T-helper 1 cell treated with Interleukin-12 subunit alpha and Interleukin-12 subunit beta and Interleukin-4 antibody, amounts not matched to agents 30 μg/mL and 1 μg/mL, for 36 hours (primary cell): ENCODE data around the gene KRT20.

Experiments used
- H3K27ac Mint-ChIP-seq: one replicate; pipeline ENCODE4 v1.8.0; 2021; ENCODE audit warnings: mild to moderate bottlenecking, mixed read lengths
- H3K27me3 Mint-ChIP-seq: one replicate; pipeline ENCODE4 v1.8.0; 2021; ENCODE audit warnings: low read depth, mixed read lengths
- H3K36me3 Mint-ChIP-seq: one replicate; pipeline ENCODE4 v1.8.0; 2021; ENCODE audit warnings: low read depth, mixed read lengths
- H3K4me1 Mint-ChIP-seq: one replicate; pipeline ENCODE4 v1.8.0; 2021; ENCODE audit warnings: low read depth, mixed read lengths
- H3K4me3 Mint-ChIP-seq: one replicate; pipeline ENCODE4 v1.8.0; 2021; ENCODE audit warnings: mild to moderate bottlenecking, moderate library complexity, mixed read lengths
- H3K9me3 Mint-ChIP-seq: one replicate; pipeline ENCODE4 v1.8.0; 2021; ENCODE audit warnings: mixed read lengths

KRT20 gene

DNA sequence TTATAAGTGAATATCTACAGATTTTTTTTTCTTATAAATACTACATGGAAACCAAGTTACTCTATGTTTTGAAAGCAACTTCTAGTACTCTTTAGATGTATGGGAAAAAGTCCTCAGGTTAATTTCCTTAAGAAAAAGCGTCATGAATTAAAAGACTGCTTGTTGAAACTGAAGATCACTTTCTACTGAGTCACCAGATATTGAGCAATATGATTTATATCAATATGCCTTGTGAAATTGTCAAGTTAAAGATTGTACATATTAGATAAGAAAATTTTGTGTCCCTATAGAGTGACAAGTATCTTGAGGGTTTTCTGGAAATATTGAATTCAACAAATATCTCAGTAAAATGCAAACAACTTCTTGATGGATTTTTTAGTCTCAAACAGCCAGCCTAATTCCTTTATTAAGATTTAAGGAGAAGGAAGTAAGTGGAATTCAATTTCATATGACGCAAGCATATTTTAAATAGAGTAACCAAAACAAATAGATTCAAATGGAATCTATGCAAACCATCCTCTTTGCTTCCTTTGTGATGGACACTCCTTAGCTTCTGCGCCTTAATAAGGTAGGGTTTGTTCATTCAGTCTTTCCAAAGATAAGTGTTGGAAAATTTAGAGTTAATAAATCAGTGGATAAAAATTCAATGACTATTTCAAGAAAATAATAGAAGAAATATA lies 34.6 kb downstream of the KRT20 start:
- no peak overlapping the region for H3K27ac Mint-ChIP-seq
- no peaks in the 10 kb centered on the region for H3K9me3 Mint-ChIP-seq
- no peak overlapping the region for H3K4me3 Mint-ChIP-seq
- peaks cover 36% of the 10 kb centered on the region for H3K27me3 Mint-ChIP-seq
- H3K4me1 Mint-ChIP-seq, result no peaks in the 10 kb centered on the region
- H3K36me3 Mint-ChIP-seq, result no peaks in the 10 kb centered on the region

DNA sequence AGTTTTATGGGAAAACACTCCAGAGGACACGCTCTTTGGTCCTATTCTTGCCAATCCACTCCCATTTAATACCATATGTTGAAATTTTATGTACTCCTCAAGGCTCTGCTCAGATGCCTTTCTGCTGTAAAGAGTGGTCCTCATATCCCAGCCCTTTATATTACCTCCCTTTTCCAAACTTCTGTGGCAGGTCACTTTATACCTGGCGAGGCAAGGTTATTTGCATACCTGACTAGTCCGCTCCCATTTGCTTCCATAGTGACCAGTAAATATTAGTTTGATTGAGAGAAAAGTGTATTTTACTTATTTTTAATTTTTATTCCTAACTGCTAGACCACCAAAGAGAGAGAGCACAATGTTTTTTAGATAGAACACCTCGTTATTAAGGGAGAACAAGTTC lies 35.3 kb downstream of the KRT20 start:
- Mint-ChIP-seq H3K9me3 (no peaks in the 10 kb centered on the region), H3K4me1 (no peaks in the 10 kb centered on the region), H3K27me3 (peaks cover 40% of the 10 kb centered on the region), H3K36me3 (no peaks in the 10 kb centered on the region), H3K27ac (no peak overlapping the region), H3K4me3 (no peak overlapping the region)

DNA sequence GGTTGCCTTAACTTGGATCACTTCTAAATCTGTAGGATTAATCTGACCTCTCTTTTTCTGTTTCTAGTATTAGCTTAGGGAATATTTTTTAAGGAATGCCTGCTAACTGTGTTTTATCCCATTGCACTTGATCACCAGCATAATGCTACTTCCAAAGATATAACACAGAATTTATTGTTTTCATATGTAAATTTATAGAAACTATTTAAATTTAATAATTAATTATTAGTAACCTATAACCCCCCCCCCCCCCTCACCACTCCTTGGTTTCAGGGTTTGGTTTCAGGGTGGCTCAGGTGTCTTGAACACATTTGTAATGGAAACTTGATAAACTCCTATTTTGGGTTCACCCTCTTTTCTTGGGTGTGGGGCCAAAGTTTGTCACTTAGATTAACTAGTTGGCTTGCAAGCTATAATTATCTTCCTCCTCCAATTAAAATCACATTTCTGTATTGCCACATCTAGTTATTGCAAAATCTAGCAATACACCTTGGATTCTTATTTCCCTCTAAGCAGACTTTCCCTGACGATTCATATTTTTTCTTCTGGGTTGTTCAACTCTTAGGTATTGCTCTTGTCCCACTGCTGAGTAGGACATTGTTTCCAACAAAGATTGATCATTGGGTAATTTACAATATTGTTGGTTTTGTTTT lies 36.3 kb downstream of the KRT20 start:
- no peak overlapping the region for H3K4me3 Mint-ChIP-seq
- H3K27me3 Mint-ChIP-seq, result peaks cover 43% of the 10 kb centered on the region
- no peaks in the 10 kb centered on the region for H3K9me3 Mint-ChIP-seq
- no peaks in the 10 kb centered on the region for H3K4me1 Mint-ChIP-seq
- H3K27ac Mint-ChIP-seq, result no peak overlapping the region
- H3K36me3 Mint-ChIP-seq, result no peaks in the 10 kb centered on the region

DNA sequence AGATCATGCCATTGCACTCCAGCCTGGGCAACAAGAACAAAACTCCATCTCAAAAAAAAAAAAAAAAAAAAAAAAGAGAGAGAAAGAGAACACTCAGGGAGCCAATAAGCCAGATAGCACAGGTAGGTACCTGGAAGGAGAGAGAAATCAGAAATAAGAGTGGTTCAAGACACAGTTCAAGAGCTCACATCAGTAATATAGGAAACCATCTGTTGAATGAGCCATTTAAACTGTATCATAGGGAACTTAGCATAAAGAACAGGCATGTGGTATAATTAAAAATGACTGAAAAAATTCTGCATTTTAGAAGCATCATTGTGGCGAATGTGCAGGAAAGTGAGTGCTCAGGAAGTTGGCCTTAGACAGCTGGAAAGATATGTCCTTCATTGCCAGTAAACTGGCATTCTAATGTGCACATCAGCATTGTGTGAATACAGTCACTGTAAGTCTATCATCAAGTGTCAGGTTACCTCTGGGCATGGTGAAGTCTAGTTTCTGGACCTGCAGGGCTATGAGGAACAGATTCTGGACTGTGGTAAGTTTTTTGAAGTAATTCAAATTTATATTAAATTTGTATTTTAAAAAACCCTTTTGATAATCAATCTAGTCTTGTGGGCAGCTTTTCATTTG lies 38.4 kb downstream of the KRT20 start:
- no peak overlapping the region for H3K27ac Mint-ChIP-seq
- no peak overlapping the region for H3K4me3 Mint-ChIP-seq
- peaks cover 33% of the 10 kb centered on the region for H3K27me3 Mint-ChIP-seq
- no peaks in the 10 kb centered on the region for H3K36me3 Mint-ChIP-seq
- H3K4me1 Mint-ChIP-seq, result no peaks in the 10 kb centered on the region
- H3K9me3 Mint-ChIP-seq, result no peaks in the 10 kb centered on the region

DNA sequence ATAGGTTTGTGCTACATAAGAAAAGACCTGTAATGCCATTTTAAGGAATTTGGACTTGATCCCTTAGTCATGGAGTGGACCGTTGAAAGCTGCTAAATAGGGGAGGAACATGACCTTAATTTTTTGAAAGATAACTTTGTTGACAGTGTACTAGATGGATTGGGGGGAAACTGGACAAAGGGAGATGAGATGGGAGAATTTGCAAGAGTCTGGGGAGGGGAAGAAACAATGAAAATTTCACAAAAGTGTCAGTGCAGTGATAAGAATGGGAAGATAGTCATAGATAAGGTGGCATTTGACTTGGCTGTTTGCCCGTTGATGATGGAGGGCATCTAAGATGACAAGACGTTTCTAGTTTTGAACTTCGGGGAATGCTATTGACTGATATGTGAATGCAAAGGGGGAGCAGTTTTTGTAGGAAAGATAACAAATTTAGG lies 40.4 kb downstream of the KRT20 start:
- H3K27me3 Mint-ChIP-seq, result peaks cover 21% of the 10 kb centered on the region
- H3K4me3 Mint-ChIP-seq, result no peak overlapping the region
- H3K27ac Mint-ChIP-seq, result no peak overlapping the region
- H3K36me3 Mint-ChIP-seq, result no peaks in the 10 kb centered on the region
- no peaks in the 10 kb centered on the region for H3K4me1 Mint-ChIP-seq
- no peaks in the 10 kb centered on the region for H3K9me3 Mint-ChIP-seq

DNA sequence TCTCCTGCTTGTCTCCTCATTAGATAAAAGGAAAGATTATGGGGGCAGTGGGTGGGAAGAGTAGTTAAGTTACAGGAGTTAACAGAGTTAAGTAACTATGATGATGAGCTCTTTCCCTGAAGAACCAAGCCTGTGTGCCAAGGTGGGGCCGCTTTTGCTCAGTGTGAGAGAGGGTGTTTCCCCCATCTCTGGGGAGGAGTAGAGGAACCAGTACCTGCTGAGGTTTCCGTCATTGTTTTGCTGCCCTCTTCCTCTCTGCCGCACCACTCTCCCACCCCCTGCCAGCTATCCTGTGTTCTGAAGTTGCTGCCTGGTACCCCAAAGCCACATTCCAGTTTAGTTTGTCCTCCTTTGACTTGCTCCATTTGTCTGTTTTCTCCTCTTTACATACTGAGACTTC lies 41.8 kb downstream of the KRT20 start:
- Mint-ChIP-seq H3K4me3 (no peak overlapping the region), H3K27ac (no peak overlapping the region), H3K36me3 (no peaks in the 10 kb centered on the region), H3K27me3 (peaks cover 27% of the 10 kb centered on the region), H3K4me1 (no peaks in the 10 kb centered on the region), H3K9me3 (no peaks in the 10 kb centered on the region)

DNA sequence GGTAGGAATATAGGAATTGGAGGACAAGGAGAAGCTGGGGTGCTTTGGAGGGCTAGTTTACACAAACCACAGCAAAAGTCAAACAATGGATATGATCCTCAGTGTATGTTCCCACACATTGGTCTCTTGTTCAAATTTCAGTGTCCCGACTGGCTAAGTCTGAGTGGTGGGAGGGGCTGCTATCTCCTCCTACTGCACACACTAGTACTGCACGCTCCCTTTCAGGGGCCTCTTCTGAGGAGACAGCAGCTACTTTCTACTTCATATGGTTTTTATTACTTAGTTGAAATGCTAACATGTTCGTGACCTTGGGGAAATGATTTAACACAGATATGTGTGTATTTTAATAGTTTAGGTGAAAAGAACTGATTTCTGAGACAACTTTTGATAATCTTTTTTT lies 43.8 kb downstream of the KRT20 start:
- H3K4me1 Mint-ChIP-seq, result no peaks in the 10 kb centered on the region
- no peaks in the 10 kb centered on the region for H3K36me3 Mint-ChIP-seq
- no peak overlapping the region for H3K4me3 Mint-ChIP-seq
- H3K27ac Mint-ChIP-seq, result no peak overlapping the region
- peaks cover 27% of the 10 kb centered on the region for H3K27me3 Mint-ChIP-seq
- no peaks in the 10 kb centered on the region for H3K9me3 Mint-ChIP-seq

DNA sequence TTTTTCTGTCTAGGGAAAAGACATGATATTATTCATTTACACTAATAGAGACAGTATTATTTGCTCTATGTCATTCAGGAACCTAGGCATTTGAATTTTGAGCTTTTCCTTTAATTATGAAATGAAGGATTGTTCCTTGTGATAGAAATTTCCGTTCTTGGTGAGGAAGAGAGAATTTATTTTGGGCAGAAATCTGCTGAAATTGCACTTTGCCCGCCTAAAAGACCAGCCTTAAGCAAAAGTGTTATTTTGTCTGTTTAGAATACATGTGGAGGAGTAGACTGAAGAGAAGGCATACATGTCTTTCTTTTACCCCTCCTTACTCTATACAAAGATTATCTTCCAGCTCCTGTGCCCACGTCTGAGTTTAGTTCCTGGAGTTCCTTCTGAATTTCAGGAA lies 45.8 kb downstream of the KRT20 start:
- H3K27me3 Mint-ChIP-seq, result peaks cover 8% of the 10 kb centered on the region
- no peaks in the 10 kb centered on the region for H3K4me1 Mint-ChIP-seq
- H3K4me3 Mint-ChIP-seq, result no peak overlapping the region
- no peak overlapping the region for H3K27ac Mint-ChIP-seq
- peaks cover 3% of the 10 kb centered on the region for H3K36me3 Mint-ChIP-seq
- H3K9me3 Mint-ChIP-seq, result no peaks in the 10 kb centered on the region

DNA sequence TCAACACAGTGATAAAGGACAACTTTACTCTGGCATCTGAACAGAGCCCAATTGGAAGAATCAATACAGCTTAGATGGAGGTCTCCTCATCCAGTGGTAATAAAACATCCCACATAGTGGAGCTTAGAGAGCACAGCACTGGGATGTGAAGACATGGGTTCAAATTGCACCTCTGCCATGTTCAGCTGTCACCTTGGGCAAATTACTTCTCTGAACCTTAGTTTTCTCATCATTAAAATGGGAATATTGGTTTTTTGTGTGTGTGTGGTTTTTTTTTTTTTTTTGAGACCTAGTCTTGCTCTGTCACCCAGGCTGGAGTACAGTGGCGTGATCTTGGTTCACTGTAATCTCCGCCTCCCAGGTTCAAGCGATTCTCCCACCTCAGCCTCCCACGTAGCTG lies 49.0 kb downstream of the KRT20 start:
- Mint-ChIP-seq H3K27me3 (peaks cover 6% of the 10 kb centered on the region), H3K9me3 (no peaks in the 10 kb centered on the region), H3K4me3 (no peak overlapping the region), H3K4me1 (peaks cover 3% of the 10 kb centered on the region), H3K36me3 (peaks cover 3% of the 10 kb centered on the region), H3K27ac (no peak overlapping the region)

DNA sequence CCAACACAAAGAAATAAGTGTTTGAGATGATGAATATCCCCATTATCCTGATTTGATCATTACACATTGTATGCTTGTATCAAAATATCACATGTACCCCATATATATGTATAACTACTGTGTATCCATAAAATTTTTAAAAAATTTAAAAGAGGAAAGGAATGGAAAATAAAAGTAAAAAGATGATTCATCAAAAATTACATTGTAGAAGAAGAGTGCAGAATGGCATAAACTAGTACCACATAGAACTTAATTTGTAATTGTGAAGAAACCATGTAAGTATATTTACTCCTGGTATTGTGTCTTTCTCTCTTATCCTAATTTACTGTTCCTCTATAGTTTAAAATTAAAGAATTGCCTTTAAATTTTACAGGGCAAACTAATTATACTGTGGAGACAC lies 51.2 kb downstream of the KRT20 start:
- H3K27ac Mint-ChIP-seq, result no peak overlapping the region
- peaks cover 6% of the 10 kb centered on the region for H3K9me3 Mint-ChIP-seq
- no peak overlapping the region for H3K4me3 Mint-ChIP-seq
- H3K36me3 Mint-ChIP-seq, result peaks cover 7% of the 10 kb centered on the region
- H3K4me1 Mint-ChIP-seq, result peaks cover 3% of the 10 kb centered on the region
- no peaks in the 10 kb centered on the region for H3K27me3 Mint-ChIP-seq

DNA sequence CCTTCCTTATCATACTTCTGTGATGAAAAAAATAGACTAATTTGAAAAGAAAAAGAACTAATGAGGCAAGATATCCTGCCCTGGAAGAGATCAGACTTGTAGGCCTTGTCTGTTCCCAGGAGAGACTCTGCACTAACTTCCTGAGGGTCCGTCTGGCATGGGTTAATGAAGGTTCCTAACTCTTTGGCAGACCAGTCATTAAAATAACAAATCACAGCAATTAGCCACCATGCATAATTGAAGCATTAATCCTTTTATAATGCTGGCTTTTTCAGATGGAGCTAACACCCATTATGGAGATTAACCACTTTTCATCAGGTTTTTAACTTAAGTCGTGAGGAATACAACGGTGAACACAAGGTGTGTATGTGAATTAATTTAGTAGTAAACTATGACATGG lies 52.2 kb downstream of the KRT20 start:
- Mint-ChIP-seq H3K27ac (no peak overlapping the region), H3K27me3 (no peaks in the 10 kb centered on the region), H3K4me1 (peaks cover 6% of the 10 kb centered on the region), H3K4me3 (no peak overlapping the region), H3K36me3 (peaks cover 7% of the 10 kb centered on the region), H3K9me3 (peaks cover 6% of the 10 kb centered on the region)

DNA sequence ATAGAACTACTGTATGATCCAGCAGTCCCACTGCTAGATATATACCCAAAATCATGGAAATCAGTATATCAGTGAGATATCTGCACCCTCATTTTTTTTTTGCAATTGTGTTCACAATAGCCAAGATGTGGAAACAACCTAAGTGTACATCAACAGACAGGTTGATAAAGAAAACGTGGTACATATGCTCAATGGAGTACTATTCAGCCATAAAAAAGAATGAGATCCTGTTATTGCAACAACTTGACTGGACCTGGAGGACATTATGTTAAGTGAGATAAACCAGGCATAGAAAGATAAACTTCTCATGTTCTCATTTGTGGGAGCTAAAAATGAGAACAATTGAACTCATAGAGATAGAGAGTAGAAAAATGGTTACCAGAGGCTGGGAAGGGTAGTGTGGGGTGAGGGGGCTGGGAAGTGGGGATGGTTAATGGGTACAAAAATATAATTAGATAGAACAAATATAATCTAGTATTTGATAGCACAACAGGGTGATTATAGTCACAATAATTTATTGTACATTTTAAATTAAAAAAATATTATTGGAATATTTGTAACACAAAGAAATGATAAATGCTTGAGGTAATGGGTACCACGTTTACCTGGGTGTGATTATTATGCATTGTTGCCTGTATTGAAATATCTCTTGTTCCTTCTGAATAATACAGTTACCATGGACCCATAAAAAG lies 54.8 kb downstream of the KRT20 start:
- Mint-ChIP-seq H3K36me3 (peaks cover 7% of the 10 kb centered on the region), H3K4me3 (no peak overlapping the region), H3K9me3 (peaks cover 6% of the 10 kb centered on the region), H3K4me1 (peaks cover 9% of the 10 kb centered on the region), H3K27ac (no peak overlapping the region), H3K27me3 (peaks cover 9% of the 10 kb centered on the region)

DNA sequence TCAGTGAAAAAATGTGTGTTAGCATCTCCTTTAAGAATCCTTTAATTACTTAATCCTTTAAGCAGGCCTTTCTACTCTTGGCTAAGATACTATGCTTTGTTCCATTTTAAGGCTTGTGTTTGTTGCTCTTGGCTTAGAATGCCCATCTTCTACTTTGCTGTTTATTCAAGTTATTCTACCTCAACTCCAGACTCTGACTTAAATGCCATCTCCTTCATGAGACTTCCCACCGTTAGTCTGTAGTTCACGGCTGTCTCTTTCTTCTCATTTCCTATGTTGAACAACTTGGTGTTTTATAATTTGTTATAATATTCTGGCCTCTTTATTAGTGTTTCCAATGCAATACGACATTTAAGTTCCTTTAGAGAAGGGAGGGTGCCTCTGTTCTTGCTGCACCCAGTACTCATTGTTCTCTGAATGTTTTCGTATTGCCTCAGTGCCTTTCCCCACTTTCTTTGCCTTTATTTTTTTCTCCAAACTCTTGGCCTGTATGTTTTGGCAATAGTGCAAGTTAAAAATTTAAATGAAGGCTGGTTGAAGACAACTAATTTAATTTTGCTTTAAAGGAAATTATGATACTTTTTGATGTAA lies 56.5 kb downstream of the KRT20 start:
- peaks cover 9% of the 10 kb centered on the region for H3K4me1 Mint-ChIP-seq

DNA sequence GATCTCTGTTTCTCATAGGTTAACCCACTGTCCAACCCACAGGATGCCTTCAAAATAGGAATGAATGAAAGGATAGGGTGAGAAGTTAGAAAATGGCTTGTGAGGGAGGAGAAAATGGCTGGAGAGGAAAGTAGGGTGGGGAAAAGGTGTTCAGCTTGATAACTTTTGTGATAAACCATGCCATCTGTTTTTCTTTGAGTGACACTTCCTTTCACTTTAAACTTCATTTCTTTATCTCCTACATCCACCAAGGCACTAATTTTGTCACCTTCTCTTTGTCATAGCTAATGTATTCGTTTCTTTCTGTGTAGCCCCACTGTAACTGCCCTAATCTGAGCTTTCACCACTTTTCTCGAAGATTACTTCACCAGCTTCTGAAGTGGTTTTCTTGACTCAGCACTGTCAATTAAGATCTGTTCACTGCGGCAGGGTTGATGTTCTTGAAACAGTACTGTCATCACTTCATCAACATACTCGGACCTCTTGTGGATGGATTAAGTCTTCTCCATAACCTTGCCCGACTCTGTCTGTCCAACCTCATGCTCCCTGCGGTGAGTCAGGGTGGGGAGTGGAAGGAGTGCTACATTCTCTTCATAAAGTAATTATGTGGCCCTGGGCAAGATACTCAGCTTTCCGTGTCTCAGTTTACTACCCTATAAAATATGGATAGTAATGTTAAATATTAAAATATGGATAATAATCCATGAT lies 57.1 kb downstream of the KRT20 start:
- H3K9me3 Mint-ChIP-seq, result peaks cover 6% of the 10 kb centered on the region
- peak overlapping the region; percentile 28 for H3K27ac Mint-ChIP-seq
- no peak overlapping the region for H3K4me3 Mint-ChIP-seq
- H3K27me3 Mint-ChIP-seq, result peaks cover 13% of the 10 kb centered on the region
- H3K4me1 Mint-ChIP-seq, result peaks cover 7% of the 10 kb centered on the region
- H3K36me3 Mint-ChIP-seq, result peaks cover 4% of the 10 kb centered on the region

More for the DNA sequence above, 56.5 kb downstream of the KRT20 start:
- peaks cover 6% of the 10 kb centered on the region for H3K9me3 Mint-ChIP-seq
- H3K27ac Mint-ChIP-seq, result no peak overlapping the region
- H3K36me3 Mint-ChIP-seq, result peaks cover 4% of the 10 kb centered on the region
- no peak overlapping the region for H3K4me3 Mint-ChIP-seq
- H3K27me3 Mint-ChIP-seq, result peaks cover 13% of the 10 kb centered on the region
